Esophagus muscularis mucosa (tissue), 4 donors: Measurements from ENCODE around the gene C4B. TPM values are rescaled to one million over a fixed set of nuclear protein-coding genes. Genes with fewer than 3 reads are reported as not detected.
"Not testable (repeated sequence)": the region's sequence is repeated elsewhere in the genome, so short reads cannot be mapped to it uniquely, and the experiment has no call there.

Experiments
- DNase-seq: peaks from one replicate; pipeline ENCODE4 v3.0.0-alpha.2; 2017; ENCODE audit errors: extremely low spot score
- H3K27ac ChIP-seq, 4 donors: fragments of 200-600 bp; sonication (generic); replicated peaks in 1 of 4; 1 replicate in 3 of 4; 2 replicates in 1 of 4; pipeline ENCODE4 v1.5.1; 2016 to 2019; ENCODE audit warnings: mild to moderate bottlenecking in 1 of 4
- H3K27me3 ChIP-seq, 4 donors: fragments of 200-600 bp; sonication (generic); one replicate each; pipeline versions ENCODE4 v1.5.1 to v1.6.0; 2016 to 2019
- H3K36me3 ChIP-seq, 4 donors: fragments of 200-600 bp; sonication (generic); one replicate each; pipeline ENCODE4 v1.5.1; 2016 to 2019
- H3K4me1 ChIP-seq, 4 donors: fragments of 200-600 bp; sonication (generic); one replicate each; pipeline ENCODE4 v1.5.1; 2016 to 2019
- H3K4me3 ChIP-seq, 4 donors: fragments of 200-600 bp; sonication (generic); 1 replicate in 2 of 4; 2 replicates in 2 of 4; pipeline ENCODE4 v1.5.1; 2016 to 2019; ENCODE audit warnings: mild to moderate bottlenecking in 4 of 4, moderate library complexity in 1 of 4
- H3K9me3 ChIP-seq, 4 donors: fragments of 200-600 bp; sonication (generic); 1 replicate in 3 of 4; 2 replicates in 1 of 4; pipeline ENCODE4 v1.5.1; 2016 to 2019
- CTCF ChIP-seq, 3 experiments: fragments of 200-600 bp in 2 of 3; fragments of 450-650 bp in 1 of 3; sonication (generic) in 2 of 3; IDR thresholded peaks; one replicate each; pipeline ENCODE4 v1.5.1; 2017 to 2019; ENCODE audit warnings: antibody characterized with exemption in 3 of 3, mild to moderate bottlenecking in 2 of 3, moderate library complexity in 1 of 3
- EP300 ChIP-seq: sonication (generic); formaldehyde crosslinking; IDR thresholded peaks from one replicate; pipeline ENCODE4 v1.6.1; 2017; ENCODE audit warnings: antibody characterized with exemption
- POLR2A ChIP-seq: fragments of 450-650 bp; IDR thresholded peaks from one replicate; pipeline ENCODE4 v1.6.1; 2017; ENCODE audit warnings: antibody characterized with exemption, moderate library complexity, mild to moderate bottlenecking, low read depth
- POLR2AphosphoS5 ChIP-seq, 2 donors: sonication (generic); formaldehyde crosslinking; IDR thresholded peaks; one replicate each; pipeline ENCODE4 v1.6.1; 2017; ENCODE audit warnings: antibody characterized with exemption in 2 of 2
- WGBS: methylation state at CpG from one replicate; pipeline ENCODE4 v1.1.5; 2018; 5-methylcytosine and 5-hydroxymethylcytosine counted together
- intact Hi-C: fragments of 100-400 bp; cut with DNase I; formaldehyde crosslinking; loops from one replicate; pipeline ENCODE4 v1.15.1; 2023
- total RNA-seq, 4 donors: library from RNA; depleted of rRNA; stranded (reverse); fragments of >200 nt; gene quantifications; one replicate each; pipeline versions ENCODE4 v1.1.0 to v1.2.1, GENCODE V29; 2016

C4B gene
- 100 to 1,000 TPM in 1 of 4 donors, 10 to 100 TPM in 3; 45.3 to 203 (median 75.8) TPM for total RNA-seq

DNA sequence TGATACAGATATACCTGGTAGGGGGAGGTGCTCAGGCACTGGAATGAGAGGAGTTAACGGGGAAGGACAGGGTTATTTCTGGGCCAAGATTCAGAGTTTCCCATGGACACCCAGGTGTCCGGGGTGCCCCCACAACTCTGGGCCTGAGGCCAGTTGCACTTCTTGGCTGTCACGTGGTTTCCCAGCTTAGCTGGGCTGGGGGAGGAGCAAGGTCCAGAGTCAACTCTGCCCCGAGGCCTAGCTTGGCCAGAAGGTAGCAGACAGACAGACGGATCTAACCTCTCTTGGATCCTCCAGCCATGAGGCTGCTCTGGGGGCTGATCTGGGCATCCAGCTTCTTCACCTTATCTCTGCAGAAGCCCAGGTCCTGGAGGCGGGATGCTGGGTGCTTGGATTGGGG lies at the start of gene C4B:
Gene C4B, plus strand, starts transcription at position 249 of the 400 bp plus-strand sequence. Its CDS starts 51 bp downstream, at position 300.
- DNase-seq, H3K4me3 ChIP-seq, H3K36me3 ChIP-seq, H3K27ac ChIP-seq, H3K4me1 ChIP-seq, intact Hi-C loops, H3K9me3 ChIP-seq, H3K27me3 ChIP-seq: not testable (repeated sequence)
- no CpG with 5 or more reads among the region's 6 CpGs for WGBS

DNA sequence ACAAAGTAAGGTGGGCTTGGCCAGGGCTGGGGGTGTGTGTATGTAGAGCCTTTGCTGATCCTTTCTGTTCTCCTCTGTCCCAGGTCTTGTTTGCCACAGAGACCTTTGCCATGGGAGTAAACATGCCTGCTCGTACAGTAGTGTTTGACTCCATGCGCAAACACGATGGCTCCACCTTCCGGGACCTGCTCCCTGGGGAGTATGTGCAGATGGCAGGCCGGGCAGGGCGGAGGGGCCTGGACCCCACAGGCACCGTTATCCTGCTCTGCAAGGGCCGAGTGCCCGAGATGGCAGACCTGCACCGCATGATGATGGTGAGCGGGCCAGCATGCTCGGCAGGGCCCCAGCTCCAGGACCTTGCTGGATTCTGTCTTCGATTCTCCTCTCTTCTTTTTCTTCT lies 48.9 kb upstream of the C4B start:
- intact Hi-C loops: no loop called here
- no peak overlapping the region for H3K27ac ChIP-seq
- WGBS: 89% methylated on average over 13 of the region's 13 CpGs
- no peak overlapping the region for H3K4me3 ChIP-seq
- peaks cover 4 to 18% (median 11%) of the 10 kb centered on the region in 4 donors for H3K4me1 ChIP-seq
- peaks cover 43 to 100% (median 98%) of the 10 kb centered on the region in 4 donors for H3K36me3 ChIP-seq
- DNase-seq: no peak
- no peaks in the 10 kb centered on the region for H3K9me3 ChIP-seq
- no peak for TF ChIP-seq POLR2AphosphoS5 (IDR thresholded peaks at IDR 0.05)
- TF ChIP-seq POLR2A: no peak
- no peak for TF ChIP-seq CTCF (IDR thresholded peaks at IDR 0.05)
- TF ChIP-seq EP300: no peak
- H3K27me3 ChIP-seq: no peaks in the 10 kb centered on the region

- H3K27me3 ChIP-seq: no peaks in the 10 kb centered on the region
- H3K9me3 ChIP-seq: no peaks in the 10 kb centered on the region
- no peak for TF ChIP-seq CTCF (IDR thresholded peaks at IDR 0.05)
- no peak for DNase-seq
- peaks cover 12 to 23% (median 19%) of the 10 kb centered on the region in 4 donors for H3K4me1 ChIP-seq
- no peak overlapping the region for H3K27ac ChIP-seq
- no peak overlapping the region for H3K4me3 ChIP-seq
- peaks cover 40 to 94% (median 90%) of the 10 kb centered on the region in 4 donors for H3K36me3 ChIP-seq
- intact Hi-C loops: no loop called here
- WGBS: 93% methylated on average over 7 of the region's 7 CpGs
Observed at GRCh38 chr6:31966506-31966905, 48.1 kb upstream of the C4B start.

DNA sequence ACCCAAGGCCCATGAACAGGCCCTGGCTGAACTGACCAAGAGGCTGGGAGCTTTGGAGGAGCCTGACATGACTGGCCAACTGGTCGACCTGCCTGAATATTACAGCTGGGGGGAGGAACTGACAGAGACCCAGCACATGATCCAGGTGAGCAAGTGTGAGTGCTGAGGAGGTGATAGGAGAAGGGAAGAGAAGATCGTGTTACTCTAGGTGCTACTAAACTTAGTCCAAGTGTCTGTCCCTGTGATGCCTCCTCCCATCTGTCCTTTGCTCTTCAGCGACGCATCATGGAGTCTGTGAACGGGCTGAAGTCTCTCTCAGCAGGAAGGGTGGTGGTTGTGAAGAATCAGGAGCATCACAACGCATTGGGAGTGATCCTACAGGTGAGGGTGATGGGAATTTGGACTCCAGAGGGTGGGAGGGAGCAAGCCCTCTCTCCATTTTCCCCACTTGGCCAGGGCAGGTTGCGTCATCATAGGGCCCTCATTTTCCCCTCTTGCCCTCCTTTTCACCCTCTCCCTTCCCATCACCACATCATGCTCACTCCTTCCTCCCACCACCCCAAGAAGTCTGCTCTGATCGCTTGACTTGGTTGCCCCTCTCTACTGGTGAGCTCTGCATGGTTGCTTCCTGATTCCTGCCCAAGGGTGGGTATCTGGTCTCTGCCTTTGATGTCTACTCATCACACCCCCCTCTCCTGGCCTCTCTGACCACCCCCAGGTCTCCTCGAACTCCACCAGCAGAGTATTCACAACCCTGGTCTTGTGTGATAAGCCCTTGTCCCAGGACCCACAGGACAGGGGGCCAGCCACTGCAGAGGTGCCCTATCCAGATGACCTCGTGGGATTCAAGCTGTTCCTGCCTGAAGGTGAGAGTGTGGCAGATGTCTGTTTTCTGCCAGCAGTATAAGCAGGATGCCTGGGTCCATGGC lies 47.3 kb upstream of the C4B start:
- no peaks in the 10 kb centered on the region for H3K9me3 ChIP-seq
- DNase-seq: no peak
- intact Hi-C loops: no loop called here
- peaks cover 12 to 25% (median 21%) of the 10 kb centered on the region in 4 donors for H3K4me1 ChIP-seq
- TF ChIP-seq CTCF (IDR thresholded peaks at IDR 0.05) (no peak), POLR2A (no peak), POLR2AphosphoS5 (IDR thresholded peaks at IDR 0.05) (no peak), EP300 (no peak)
- WGBS: 78% methylated on average over 10 of the region's 10 CpGs
- no peaks in the 10 kb centered on the region for H3K27me3 ChIP-seq
- H3K27ac ChIP-seq: no peak overlapping the region
- H3K36me3 ChIP-seq: peaks cover 33 to 87% (median 82%) of the 10 kb centered on the region in 4 donors
- no peak overlapping the region for H3K4me3 ChIP-seq

DNA sequence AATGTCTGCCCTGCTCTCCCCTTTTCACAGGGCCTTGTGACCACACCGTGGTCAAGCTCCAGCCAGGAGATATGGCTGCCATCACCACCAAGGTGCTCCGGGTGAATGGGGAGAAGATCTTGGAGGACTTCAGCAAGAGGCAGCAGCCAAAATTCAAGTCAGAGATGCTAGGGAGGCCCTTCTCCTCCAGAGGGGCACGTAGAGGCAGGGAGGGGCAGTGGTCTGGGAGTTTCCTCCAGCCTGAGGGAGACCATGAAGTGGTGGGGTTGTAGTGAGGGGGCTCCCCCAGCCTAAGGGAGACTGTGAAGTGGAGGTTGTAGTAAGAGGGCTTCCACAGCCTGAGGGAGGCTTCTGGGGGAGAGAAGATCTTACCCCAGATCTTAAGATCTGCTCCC lies 46.7 kb upstream of the C4B start:
- Histone ChIP-seq H3K27me3 (no peaks in the 10 kb centered on the region), H3K4me3 (no peak overlapping the region), H3K4me1 (peaks cover 15 to 29% (median 25%) of the 10 kb centered on the region in 4 donors), H3K36me3 (peaks cover 28 to 80% (median 75%) of the 10 kb centered on the region in 4 donors), H3K9me3 (no peaks in the 10 kb centered on the region), H3K27ac (no peak overlapping the region)
- intact Hi-C loops: no loop called here
- DNase-seq: no peak
- TF ChIP-seq EP300: no peak
- 100% methylated on average over 1 of the region's 3 CpGs for WGBS
